ENCODE results near the gene FFAR4. TPM values are rescaled to one million over a fixed set of nuclear protein-coding genes. Genes with fewer than 3 reads are reported as not detected.

Gene FFAR4
- total RNA-seq, 1 experiment from 2014 or later: not detected

DNA sequence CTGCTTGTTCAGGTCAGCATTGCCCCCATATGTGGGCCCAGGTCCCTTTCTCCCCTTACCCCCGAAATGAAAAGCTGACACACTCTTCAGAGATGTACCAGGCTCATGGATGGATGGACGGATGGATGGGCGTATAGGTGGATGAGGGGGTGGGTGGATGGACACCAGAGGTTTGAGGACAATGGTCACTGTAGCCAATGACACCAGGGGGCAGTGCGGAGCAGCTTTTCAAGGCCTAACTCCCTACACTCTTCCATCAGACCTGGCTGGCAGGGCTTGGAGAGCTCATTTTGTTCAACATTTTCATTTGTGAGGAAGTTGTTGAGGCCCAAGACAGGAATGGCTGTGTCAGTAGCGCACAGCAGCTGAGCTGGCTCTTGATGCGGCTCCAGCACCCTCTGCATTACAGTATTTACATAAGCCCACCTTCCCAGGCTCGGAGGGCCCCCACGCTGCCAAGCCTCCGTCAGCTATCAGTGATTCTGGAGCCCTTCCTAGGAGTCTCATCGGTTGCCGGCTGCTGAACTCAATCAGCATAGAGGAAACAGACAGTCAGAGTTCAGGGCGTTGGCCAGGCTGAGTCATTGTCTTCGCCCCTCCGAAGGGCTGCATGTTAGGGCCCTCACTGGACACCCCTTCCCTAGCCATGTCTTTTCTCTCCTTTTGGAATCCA, 11.6 kb upstream of the FFAR4 start:
- no peaks in the 10 kb centered on the region for H3K27me3 ChIP-seq (replicated peaks)
- no peaks in the 10 kb centered on the region for H3K36me3 ChIP-seq
- no peak overlapping the region for H3K27ac ChIP-seq
- H3K4me1 ChIP-seq (replicated peaks): peaks cover 5% of the 10 kb centered on the region
- no peaks in the 10 kb centered on the region for H3K9me3 ChIP-seq (replicated peaks)
- peak; percentile 48 to 81 for DNase-seq (ENCODE audit: low read depth in 1 of 2, low spot score in 2 of 2)
- H3K4me3 ChIP-seq: no peak overlapping the region

DNA sequence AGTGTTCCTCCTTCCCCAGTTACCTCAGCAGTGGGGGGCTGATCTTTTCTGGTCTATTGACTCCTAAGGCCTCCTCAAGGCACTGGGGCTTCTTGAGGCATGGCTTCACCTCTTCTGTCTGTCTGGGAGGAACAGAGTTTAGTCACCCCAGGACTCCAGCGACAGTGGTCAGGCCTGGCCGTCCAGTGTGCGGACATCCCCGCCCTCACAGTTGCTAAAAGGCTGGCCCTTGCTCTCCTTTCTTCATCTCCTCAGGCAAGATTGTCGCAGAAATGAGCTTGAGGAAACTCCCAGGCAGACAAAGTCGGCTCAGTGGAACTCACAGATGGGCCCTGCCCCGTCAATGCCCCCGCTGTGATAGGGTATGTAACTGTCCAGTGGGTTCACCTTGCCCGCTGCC, 7.0 kb upstream of the FFAR4 start:
- H3K27me3 ChIP-seq (replicated peaks): no peaks in the 10 kb centered on the region
- H3K27ac ChIP-seq: no peak overlapping the region
- H3K9me3 ChIP-seq (replicated peaks): no peaks in the 10 kb centered on the region
- no peaks in the 10 kb centered on the region for H3K36me3 ChIP-seq
- DNase-seq (ENCODE audit: low read depth in 1 of 2, low spot score in 2 of 2): no peak
- no peak overlapping the region for H3K4me3 ChIP-seq
- peaks cover 5% of the 10 kb centered on the region for H3K4me1 ChIP-seq (replicated peaks)

DNA sequence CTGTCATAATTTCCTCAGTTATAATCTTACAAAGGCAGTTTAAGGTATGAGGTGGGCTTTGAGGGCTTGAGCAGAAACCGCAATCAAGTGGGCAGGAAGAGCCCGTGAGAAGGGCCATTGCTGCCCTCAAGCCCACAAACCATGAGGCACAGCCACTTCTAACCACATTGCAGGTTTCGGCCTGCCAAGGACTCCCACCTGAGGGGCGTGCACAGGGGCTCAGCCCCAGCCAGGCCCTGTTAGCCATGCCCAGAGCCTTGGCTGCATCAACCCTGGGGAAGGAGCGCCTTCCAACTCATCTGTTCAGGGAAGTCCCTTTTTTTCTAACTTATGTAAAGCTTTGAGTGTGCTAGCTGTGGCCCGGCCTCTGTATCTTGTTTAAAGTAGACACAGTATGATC, 5.9 kb upstream of the FFAR4 start:
- H3K9me3 ChIP-seq (replicated peaks): no peaks in the 10 kb centered on the region
- H3K36me3 ChIP-seq: no peaks in the 10 kb centered on the region
- no peak overlapping the region for H3K4me3 ChIP-seq
- H3K4me1 ChIP-seq (replicated peaks): no peaks in the 10 kb centered on the region
- no peaks in the 10 kb centered on the region for H3K27me3 ChIP-seq (replicated peaks)
- no peak overlapping the region for H3K27ac ChIP-seq
- no peak for DNase-seq (ENCODE audit: low read depth in 1 of 2, low spot score in 2 of 2)

GRCh38 chr10:93565446-93565845, 1.0 kb upstream of the FFAR4 start:
- no peak overlapping the region for H3K4me3 ChIP-seq
- DNase-seq (ENCODE audit: low read depth in 1 of 2, low spot score in 2 of 2): no peak
- H3K27ac ChIP-seq: no peak overlapping the region
- H3K9me3 ChIP-seq (replicated peaks): no peaks in the 10 kb centered on the region
- peaks cover 13% of the 10 kb centered on the region for H3K4me1 ChIP-seq (replicated peaks)
- no peaks in the 10 kb centered on the region for H3K36me3 ChIP-seq
- peaks cover 31% of the 10 kb centered on the region for H3K27me3 ChIP-seq (replicated peaks)

- Histone ChIP-seq H3K27ac (no peak overlapping the region), H3K4me3 (no peak overlapping the region), H3K9me3 (replicated peaks) (no peaks in the 10 kb centered on the region), H3K27me3 (replicated peaks) (peaks cover 31% of the 10 kb centered on the region), H3K36me3 (no peaks in the 10 kb centered on the region), H3K4me1 (replicated peaks) (peaks cover 13% of the 10 kb centered on the region)
- no peak for DNase-seq (ENCODE audit: low read depth in 1 of 2, low spot score in 2 of 2)
Observed at GRCh38 chr10:93567277-93568104, 1.0 kb downstream of the FFAR4 start.

DNA sequence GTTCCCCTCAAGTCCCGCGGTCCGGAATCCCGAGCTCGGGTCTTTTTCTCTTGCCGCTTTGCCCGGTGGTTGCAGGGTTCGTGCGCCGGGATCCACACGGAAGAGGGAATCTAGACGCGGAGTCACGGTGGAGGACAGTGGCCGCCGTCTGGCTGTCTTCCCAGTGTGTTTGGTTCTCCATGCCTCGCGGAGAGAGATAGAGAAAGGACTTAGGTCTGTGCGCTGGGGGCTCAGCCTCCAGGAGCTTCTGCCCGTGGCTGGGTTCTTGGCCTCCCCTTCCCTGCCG, 1.6 kb downstream of the FFAR4 start:
- H3K27ac ChIP-seq: no peak overlapping the region
- H3K4me3 ChIP-seq: no peak overlapping the region
- H3K36me3 ChIP-seq: no peaks in the 10 kb centered on the region
- DNase-seq (ENCODE audit: low read depth in 1 of 2, low spot score in 2 of 2): no peak
- H3K9me3 ChIP-seq (replicated peaks): no peaks in the 10 kb centered on the region
- peaks cover 31% of the 10 kb centered on the region for H3K27me3 ChIP-seq (replicated peaks)
- H3K4me1 ChIP-seq (replicated peaks): peaks cover 13% of the 10 kb centered on the region

DNA sequence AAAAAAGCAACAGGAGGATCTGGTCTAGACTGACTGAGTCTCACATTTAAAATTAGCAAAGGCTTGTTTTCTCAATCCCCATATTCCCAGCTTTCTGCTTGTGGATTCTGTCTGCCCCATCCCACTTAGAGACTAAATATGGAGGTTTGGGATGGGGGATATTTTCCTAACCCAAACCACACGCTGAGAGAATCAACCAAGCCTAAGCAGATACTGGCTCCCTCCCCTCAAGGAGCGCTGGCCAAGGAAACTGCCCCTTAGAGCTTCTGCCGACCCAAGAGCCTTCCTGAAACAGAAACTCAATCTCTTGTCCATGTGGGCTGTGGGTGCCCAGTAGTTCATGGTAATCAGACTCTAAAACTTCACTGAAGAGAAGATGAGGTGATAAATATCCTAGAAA, 3.9 kb downstream of the FFAR4 start:
- H3K36me3 ChIP-seq: no peaks in the 10 kb centered on the region
- no peak overlapping the region for H3K27ac ChIP-seq
- no peak for DNase-seq (ENCODE audit: low read depth in 1 of 2, low spot score in 2 of 2)
- H3K4me3 ChIP-seq: no peak overlapping the region
- peaks cover 13% of the 10 kb centered on the region for H3K4me1 ChIP-seq (replicated peaks)
- H3K27me3 ChIP-seq (replicated peaks): peaks cover 36% of the 10 kb centered on the region
- H3K9me3 ChIP-seq (replicated peaks): no peaks in the 10 kb centered on the region

GRCh38 chr10:93572606-93573005, 6.1 kb downstream of the FFAR4 start:
- Histone ChIP-seq H3K4me1 (replicated peaks) (peaks cover 6% of the 10 kb centered on the region; the same call in 1 of the 2 replicates), H3K4me3 (no peak overlapping the region), H3K27me3 (replicated peaks) (peaks cover 18% of the 10 kb centered on the region), H3K9me3 (replicated peaks) (no peaks in the 10 kb centered on the region), H3K27ac (no peak overlapping the region), H3K36me3 (no peaks in the 10 kb centered on the region)
- no peak for DNase-seq (ENCODE audit: low read depth in 1 of 2, low spot score in 2 of 2)

GRCh38 chr10:93573051-93573909, 6.8 kb downstream of the FFAR4 start:
- DNase-seq (ENCODE audit: low read depth in 1 of 2, low spot score in 2 of 2): no peak

GRCh38 chr10:93573924-93574323, 7.5 kb downstream of the FFAR4 start:
- Histone ChIP-seq H3K27ac (no peak overlapping the region), H3K36me3 (no peaks in the 10 kb centered on the region), H3K27me3 (replicated peaks) (peaks cover 9% of the 10 kb centered on the region), H3K9me3 (replicated peaks) (no peaks in the 10 kb centered on the region), H3K4me3 (no peak overlapping the region), H3K4me1 (replicated peaks) (peaks cover 7% of the 10 kb centered on the region)
- no peak for DNase-seq (ENCODE audit: low read depth in 1 of 2, low spot score in 2 of 2)

More at GRCh38 chr10:93573051-93573909, 6.8 kb downstream of the FFAR4 start:
- H3K4me1 ChIP-seq (replicated peaks): peaks cover 3% of the 10 kb centered on the region; the same call in 1 of the 2 replicates
- H3K9me3 ChIP-seq (replicated peaks): no peaks in the 10 kb centered on the region
- no peak overlapping the region for H3K4me3 ChIP-seq
- peaks cover 11% of the 10 kb centered on the region for H3K27me3 ChIP-seq (replicated peaks)
- H3K27ac ChIP-seq: no peak overlapping the region
- no peaks in the 10 kb centered on the region for H3K36me3 ChIP-seq

- no peak overlapping the region for H3K27ac ChIP-seq
- H3K27me3 ChIP-seq (replicated peaks): peaks cover 5% of the 10 kb centered on the region; the same call in 1 of the 2 replicates
- peaks cover 10% of the 10 kb centered on the region for H3K4me1 ChIP-seq (replicated peaks)
- H3K9me3 ChIP-seq (replicated peaks): 0 out of 2 replicates have a peak, but pooled peaks cover 2% of the 10 kb centered on the region
- DNase-seq (ENCODE audit: low read depth in 1 of 2, low spot score in 2 of 2): no peak
- H3K36me3 ChIP-seq: no peaks in the 10 kb centered on the region
- no peak overlapping the region for H3K4me3 ChIP-seq
Observed at GRCh38 chr10:93576888-93577287, 10.4 kb downstream of the FFAR4 start.

DNA sequence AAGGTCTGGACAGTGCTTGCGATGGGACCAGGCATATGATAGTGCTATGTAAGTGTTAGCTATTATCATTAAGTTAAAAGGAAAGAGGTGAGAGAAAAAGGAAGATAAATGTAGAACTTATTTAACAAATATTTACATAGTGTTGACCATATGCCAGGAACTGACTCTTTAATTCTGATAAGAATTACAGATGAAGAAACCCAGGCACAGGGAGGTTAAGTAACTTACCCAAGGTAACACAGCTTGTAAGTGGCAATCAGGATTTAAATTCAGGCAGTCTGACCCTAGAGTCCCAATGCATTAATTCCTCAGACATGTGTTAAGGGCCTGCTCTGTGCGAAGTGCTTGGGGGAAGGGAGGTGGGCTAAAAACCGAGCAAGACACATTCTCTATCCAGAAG, 11.1 kb downstream of the FFAR4 start:
- no peak overlapping the region for H3K4me3 ChIP-seq
- 0 out of 2 replicates have a peak, but pooled peaks cover 2% of the 10 kb centered on the region for H3K9me3 ChIP-seq (replicated peaks)
- H3K27me3 ChIP-seq (replicated peaks): peaks cover 5% of the 10 kb centered on the region; the same call in 1 of the 2 replicates
- H3K36me3 ChIP-seq: no peaks in the 10 kb centered on the region
- DNase-seq (ENCODE audit: low read depth in 1 of 2, low spot score in 2 of 2): no peak
- H3K4me1 ChIP-seq (replicated peaks): peaks cover 10% of the 10 kb centered on the region
- H3K27ac ChIP-seq: no peak overlapping the region

DNA sequence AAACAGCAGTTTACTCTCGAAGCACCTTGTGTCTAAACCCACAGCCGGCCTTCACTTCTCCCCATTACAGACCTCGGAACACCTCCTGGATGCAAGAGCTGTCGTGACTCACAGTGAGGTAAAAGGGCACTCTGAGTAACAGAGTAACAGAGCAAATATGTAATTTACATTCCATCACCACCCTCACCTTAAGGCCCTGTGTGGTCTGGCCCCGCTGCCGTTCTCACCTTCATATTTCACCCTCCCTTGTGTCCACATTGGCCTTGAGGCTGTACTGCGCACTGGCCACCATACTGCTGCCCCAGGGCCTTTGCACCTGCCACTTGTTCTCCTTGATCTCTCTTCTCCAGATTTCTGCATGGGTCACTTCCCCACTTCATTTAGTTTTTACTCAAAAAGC, 12.6 kb downstream of the FFAR4 start:
- Histone ChIP-seq H3K27me3 (replicated peaks) (peaks cover under 1% of the 10 kb centered on the region; the same call in 1 of the 2 replicates), H3K27ac (no peak overlapping the region), H3K4me3 (no peak overlapping the region), H3K9me3 (replicated peaks) (0 out of 2 replicates have a peak, but pooled peaks cover 2% of the 10 kb centered on the region), H3K4me1 (replicated peaks) (peaks cover 10% of the 10 kb centered on the region), H3K36me3 (no peaks in the 10 kb centered on the region)
- no peak for DNase-seq (ENCODE audit: low read depth in 1 of 2, low spot score in 2 of 2)

Data from SJSA1 (cell line).